Activated T-helper 17 cell treated with anti-CD3 and anti-CD28 coated beads, Interleukin-2, amount 50 U/mL, for 72 hours (primary cell): Measurements from ENCODE around the gene SDE2. TPM values are rescaled to one million over a fixed set of nuclear protein-coding genes. Genes with fewer than 3 reads are reported as not detected.

ENCODE experiments used
- ATAC-seq: fragments of 150-1000 bp; cut with Tn5 transposase; replicated peaks from 2 replicates; pipeline ENCODE4 v1.10.0; 2021; ENCODE audit warnings: mild to moderate bottlenecking, moderate library complexity
- H3K27ac Mint-ChIP-seq: one replicate; pipeline ENCODE4 v1.8.0; 2022; ENCODE audit warnings: mixed read lengths
- H3K27me3 Mint-ChIP-seq: one replicate; pipeline ENCODE4 v1.8.0; 2022; ENCODE audit warnings: mixed read lengths
- H3K36me3 Mint-ChIP-seq: one replicate; pipeline ENCODE4 v1.8.0; 2022; ENCODE audit warnings: low read depth, mild to moderate bottlenecking, mixed read lengths
- H3K4me1 Mint-ChIP-seq: one replicate; pipeline ENCODE4 v1.8.0; 2022; ENCODE audit warnings: mixed read lengths
- H3K4me3 Mint-ChIP-seq: one replicate; pipeline ENCODE4 v1.8.0; 2022; ENCODE audit warnings: mild to moderate bottlenecking, mixed read lengths
- H3K9me3 Mint-ChIP-seq: one replicate; pipeline ENCODE4 v1.8.0; 2022; ENCODE audit warnings: mixed read lengths
- total RNA-seq, 2 donors: library from RNA; stranded (reverse); gene quantifications; one replicate each; pipeline ENCODE4 v1.2.3, GENCODE V29; 2022

Gene SDE2
- total RNA-seq: 10 to 100 TPM; 16.1 to 18.0 TPM

DNA sequence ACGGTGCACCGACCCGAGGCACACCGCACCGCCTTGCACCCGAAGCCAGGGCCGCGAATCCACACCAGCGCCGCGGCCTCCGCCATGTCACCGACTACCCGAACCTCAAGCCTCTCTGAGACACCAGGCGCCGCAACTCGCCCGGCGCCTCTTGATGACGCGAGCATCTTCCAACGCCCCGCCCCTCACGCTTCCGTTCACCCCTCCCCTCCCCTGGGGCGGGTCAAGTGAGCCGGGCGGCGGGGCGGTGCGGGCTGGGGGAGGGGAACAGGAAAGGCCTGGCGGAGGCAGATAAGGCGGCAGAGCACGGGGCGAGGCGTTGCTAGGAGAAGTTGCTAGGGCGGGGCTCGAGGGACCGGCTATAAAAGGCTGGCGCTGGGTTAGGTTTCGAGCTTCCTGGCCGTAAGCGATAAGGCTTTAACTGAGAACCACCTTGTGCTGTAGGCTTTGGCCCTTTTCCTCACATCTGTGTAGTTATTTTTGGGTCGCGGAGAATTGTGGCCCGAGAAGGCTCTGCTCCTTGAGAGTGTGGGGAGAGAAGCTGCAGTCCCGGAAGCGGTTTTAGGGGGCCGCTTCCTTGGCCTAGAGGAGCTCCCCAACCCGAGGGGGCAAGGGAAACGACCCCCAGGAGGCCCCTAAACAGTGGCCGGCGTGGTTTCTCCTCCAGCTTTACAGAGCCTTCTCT, at the start of gene SDE2:
Gene SDE2 (minus strand): TSS at position 117 of the 685 bp plus-strand sequence. CDS start 31 bp downstream, at position 86.
- Mint-ChIP-seq H3K9me3 (no peaks in the 10 kb centered on the region), H3K27me3 (no peaks in the 10 kb centered on the region), H3K4me3 (peak within 1 kb of the TSS; percentile 94), H3K36me3 (peaks cover 49% of the 10 kb centered on the region), H3K27ac (peak within 1 kb of the TSS; percentile 98), H3K4me1 (peaks cover 43% of the 10 kb centered on the region)
- peak; percentile 96 for ATAC-seq

DNA sequence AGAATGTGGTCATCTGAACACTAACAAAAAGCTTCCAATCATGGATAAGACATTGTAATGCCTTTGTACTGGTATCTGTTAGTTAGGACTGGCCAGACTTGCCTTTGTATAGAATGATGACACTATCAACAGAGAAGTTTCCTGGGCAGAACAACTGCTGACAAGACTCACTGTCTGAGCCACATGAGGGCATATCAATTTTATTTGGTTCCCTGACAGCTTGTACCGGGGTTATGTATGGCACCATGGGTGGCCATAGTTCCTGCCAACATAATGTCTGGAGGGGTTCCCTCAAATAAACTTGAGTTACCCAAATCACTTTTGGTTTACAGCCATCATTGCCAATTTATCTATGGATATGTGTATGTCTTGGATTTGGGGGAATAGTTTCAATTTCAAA, 49.7 kb upstream of the SDE2 start:
- no peak for ATAC-seq
- H3K27me3 Mint-ChIP-seq: no peaks in the 10 kb centered on the region
- no peak overlapping the region for H3K4me3 Mint-ChIP-seq
- no peaks in the 10 kb centered on the region for H3K4me1 Mint-ChIP-seq
- no peaks in the 10 kb centered on the region for H3K36me3 Mint-ChIP-seq
- H3K27ac Mint-ChIP-seq: no peak overlapping the region
- H3K9me3 Mint-ChIP-seq: no peaks in the 10 kb centered on the region

DNA sequence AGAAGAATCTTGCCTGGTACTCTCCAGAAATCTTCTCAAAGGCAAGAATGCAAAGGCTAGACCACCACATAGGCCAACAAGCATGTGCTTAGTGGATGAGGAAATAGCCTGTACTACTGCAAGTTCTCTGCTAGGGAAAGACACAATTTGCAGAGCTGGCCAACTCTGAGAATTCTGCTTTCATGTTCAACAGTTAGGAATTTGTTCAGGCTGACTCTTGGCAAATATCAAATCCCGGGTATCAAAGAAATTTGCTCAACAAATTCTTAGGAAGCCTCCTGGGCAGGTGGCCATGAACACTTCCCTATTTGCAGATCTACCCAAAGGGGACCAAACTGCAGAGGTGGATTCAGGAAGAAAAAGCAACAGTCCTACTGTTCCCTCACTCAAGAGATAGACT, 48.4 kb upstream of the SDE2 start:
- Mint-ChIP-seq H3K4me1 (no peaks in the 10 kb centered on the region), H3K27ac (no peak overlapping the region)
- no peak for ATAC-seq

DNA sequence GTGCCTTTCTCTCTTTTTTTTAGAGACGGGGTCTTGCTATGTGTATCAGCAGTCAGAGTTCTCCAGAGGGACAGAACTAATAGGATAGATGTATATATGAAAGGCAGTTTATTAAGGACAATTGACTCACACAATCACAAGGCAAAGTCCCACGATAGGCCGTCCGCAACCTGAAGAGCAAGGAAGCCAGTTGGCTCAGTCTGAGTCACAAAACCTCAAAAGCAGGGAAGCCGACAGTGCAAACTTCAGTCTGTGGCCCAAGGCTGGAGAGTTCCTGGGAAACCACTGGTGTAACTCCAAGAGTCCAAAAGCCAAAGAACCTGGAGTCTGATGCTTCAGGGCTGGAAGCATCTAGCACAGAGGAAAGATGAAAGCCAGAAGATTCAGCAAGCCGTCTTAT, 47.1 kb upstream of the SDE2 start:
- H3K4me3 Mint-ChIP-seq: no peak overlapping the region

More for the DNA sequence above, 48.4 kb upstream of the SDE2 start:
- Mint-ChIP-seq H3K36me3 (no peaks in the 10 kb centered on the region), H3K27me3 (no peaks in the 10 kb centered on the region), H3K4me3 (no peak overlapping the region), H3K9me3 (no peaks in the 10 kb centered on the region)

DNA sequence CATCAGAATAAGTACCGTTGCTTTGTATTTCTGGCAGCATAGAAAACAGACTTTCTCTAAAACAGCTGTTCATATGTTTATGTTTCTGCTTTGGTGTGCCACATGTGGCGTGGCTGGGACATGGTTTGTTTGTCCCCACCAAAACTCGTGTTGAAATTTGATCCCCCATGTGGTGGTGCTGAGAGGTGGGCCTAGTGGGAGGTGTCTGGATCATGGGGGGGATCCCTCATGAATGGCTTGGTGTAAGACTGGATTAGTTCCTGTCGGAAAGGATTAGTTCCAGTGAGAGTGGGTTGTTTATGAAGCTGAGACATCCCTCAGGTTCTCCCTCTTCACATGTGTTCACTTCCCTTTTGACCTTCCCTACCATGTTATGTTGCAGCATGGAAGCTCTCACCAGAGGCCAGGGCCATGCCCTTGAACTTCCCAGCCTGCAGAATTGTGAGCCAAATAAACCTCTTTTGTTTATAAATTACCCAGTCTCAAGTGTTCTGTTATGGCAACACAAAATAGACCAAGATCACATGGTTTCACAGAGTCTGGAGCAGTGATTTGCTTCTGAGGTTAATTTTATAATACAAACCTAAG, 45.5 kb upstream of the SDE2 start:
- Mint-ChIP-seq H3K36me3 (no peaks in the 10 kb centered on the region), H3K27me3 (no peaks in the 10 kb centered on the region), H3K9me3 (no peaks in the 10 kb centered on the region), H3K4me1 (no peaks in the 10 kb centered on the region), H3K27ac (no peak overlapping the region), H3K4me3 (no peak overlapping the region)
- no peak for ATAC-seq

More for the DNA sequence above, 47.1 kb upstream of the SDE2 start:
- H3K27ac Mint-ChIP-seq: no peak overlapping the region
- no peaks in the 10 kb centered on the region for H3K9me3 Mint-ChIP-seq
- H3K4me1 Mint-ChIP-seq: no peaks in the 10 kb centered on the region
- H3K27me3 Mint-ChIP-seq: no peaks in the 10 kb centered on the region
- ATAC-seq: no peak
- H3K36me3 Mint-ChIP-seq: no peaks in the 10 kb centered on the region

DNA sequence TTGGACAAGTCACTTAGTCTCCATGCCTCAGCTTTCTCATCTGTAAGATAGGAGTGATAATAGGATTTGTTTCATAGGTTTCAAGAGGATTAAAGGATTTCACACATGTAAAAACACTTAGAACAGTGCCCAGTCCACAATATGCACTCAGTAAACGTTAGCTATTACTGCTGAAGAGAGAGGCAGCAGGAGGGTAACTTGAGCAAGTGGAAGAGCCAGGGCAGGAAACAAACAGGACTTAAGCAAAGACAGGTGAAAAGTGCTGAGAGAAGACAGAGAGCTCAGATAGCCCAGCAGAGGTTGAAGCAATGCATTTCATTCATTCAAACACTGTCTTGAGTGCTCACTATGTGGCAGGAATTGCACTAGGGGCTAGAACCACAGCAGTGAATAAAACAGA, 42.3 kb upstream of the SDE2 start:
- Mint-ChIP-seq H3K4me3 (no peak overlapping the region), H3K27ac (no peak overlapping the region), H3K4me1 (no peaks in the 10 kb centered on the region), H3K9me3 (no peaks in the 10 kb centered on the region), H3K36me3 (no peaks in the 10 kb centered on the region), H3K27me3 (no peaks in the 10 kb centered on the region)
- no peak for ATAC-seq

DNA sequence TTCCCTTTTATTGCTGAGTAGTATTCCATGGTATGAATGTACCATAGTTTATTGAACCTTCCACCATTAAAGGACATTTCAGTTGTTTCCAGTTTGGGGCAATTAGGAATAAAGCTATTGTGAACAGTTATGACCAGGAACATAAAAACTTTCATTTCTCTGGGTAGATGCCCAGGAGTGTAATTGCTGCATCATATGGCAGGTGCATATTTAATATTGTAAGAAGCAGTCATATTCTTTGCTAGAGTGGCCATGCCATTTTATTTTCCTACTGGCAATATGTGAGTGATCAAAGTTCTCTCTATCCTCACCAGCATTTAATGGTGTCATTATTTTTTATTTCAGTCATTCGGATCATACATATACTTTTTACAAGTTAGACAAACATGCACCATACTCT, 39.5 kb upstream of the SDE2 start:
- Mint-ChIP-seq H3K4me3 (no peak overlapping the region), H3K27me3 (no peaks in the 10 kb centered on the region), H3K36me3 (no peaks in the 10 kb centered on the region), H3K4me1 (no peaks in the 10 kb centered on the region), H3K9me3 (no peaks in the 10 kb centered on the region), H3K27ac (no peak overlapping the region)
- ATAC-seq: no peak

DNA sequence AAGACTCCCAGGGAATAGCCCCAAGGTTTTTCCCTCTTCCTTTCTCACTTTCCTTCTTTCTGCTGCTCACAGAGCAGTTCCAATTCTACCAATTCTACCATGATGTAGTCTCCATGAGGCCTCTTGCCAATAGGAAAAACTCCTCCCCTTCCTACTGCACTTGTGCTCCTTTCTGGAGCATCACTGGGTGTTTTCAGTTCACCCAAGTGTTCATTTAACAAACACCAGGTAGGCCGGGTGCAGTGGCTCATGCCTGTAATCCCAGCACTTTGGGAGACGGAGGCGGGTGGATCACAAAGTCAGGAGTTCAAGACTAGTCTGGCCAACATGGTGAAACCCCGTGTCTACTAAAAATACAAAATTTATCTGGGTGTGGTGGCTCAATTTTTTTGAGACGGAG, 36.8 kb upstream of the SDE2 start:
- no peak overlapping the region for H3K4me3 Mint-ChIP-seq
- no peaks in the 10 kb centered on the region for H3K36me3 Mint-ChIP-seq
- no peaks in the 10 kb centered on the region for H3K27me3 Mint-ChIP-seq
- no peak for ATAC-seq
- no peaks in the 10 kb centered on the region for H3K4me1 Mint-ChIP-seq
- no peaks in the 10 kb centered on the region for H3K9me3 Mint-ChIP-seq
- no peak overlapping the region for H3K27ac Mint-ChIP-seq

DNA sequence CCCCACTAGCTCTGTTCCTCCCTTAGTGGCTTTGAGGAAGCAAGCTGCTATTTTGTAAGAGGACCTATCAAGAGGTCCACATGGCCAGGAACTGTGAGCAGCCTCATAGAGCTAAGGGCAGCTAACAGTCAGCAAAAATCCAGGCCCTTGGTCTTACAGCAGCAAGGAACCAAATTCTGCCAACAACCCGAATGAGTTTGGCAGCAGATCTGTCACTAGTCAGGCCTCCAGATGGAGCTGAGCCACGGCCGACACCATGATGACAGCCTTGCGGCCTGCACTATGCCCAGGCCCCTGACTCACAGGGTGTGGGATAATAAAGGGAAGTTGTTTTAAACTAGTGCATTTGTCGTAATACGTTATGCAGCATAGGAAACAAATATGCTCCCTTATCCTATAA, 35.3 kb upstream of the SDE2 start:
- no peak overlapping the region for H3K4me3 Mint-ChIP-seq
- no peaks in the 10 kb centered on the region for H3K27me3 Mint-ChIP-seq
- ATAC-seq: no peak
- no peaks in the 10 kb centered on the region for H3K9me3 Mint-ChIP-seq
- no peaks in the 10 kb centered on the region for H3K36me3 Mint-ChIP-seq
- no peak overlapping the region for H3K27ac Mint-ChIP-seq
- no peaks in the 10 kb centered on the region for H3K4me1 Mint-ChIP-seq

DNA sequence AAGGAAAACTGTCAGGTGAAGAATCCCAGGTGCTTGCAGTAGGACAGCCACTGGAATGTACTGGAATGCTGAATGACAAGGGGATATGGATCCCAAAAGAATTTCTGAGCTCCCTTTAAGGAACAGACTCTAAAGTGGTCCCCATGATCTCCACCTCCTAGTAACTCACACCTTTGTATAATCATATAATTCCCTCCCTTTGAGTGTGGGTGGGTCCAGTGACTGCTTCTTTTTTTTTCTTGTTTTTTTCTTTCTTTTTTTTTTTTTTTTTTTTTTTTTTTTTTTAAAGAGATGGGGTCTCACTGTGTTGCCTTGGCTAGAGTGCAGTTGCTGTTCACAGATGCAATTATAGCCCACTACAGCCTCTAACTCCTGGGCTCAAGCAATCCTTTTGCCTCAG, 34.8 kb upstream of the SDE2 start:
- Mint-ChIP-seq H3K9me3 (no peaks in the 10 kb centered on the region), H3K36me3 (no peaks in the 10 kb centered on the region), H3K27ac (no peak overlapping the region), H3K27me3 (no peaks in the 10 kb centered on the region), H3K4me3 (no peak overlapping the region), H3K4me1 (no peaks in the 10 kb centered on the region)
- ATAC-seq: no peak

DNA sequence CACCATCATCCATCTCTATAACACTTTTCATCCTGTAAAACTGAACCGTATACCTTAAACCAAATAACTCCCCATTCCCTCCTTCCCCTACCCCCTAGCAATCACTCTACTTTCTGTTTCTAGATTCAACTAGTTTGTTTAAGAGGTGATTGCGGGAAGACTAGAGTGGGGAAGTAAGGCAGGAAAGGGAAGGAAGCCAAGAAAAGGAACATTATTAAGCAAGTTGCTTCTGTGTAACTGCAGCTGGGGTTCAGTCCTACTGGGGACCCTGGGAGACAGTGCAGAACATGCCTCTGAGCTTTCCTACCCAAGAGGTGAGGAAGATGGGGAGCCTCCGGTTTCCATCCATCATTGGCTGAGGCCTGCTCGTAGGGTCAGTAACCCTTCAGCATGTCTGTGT, 34.4 kb upstream of the SDE2 start:
- H3K36me3 Mint-ChIP-seq: no peaks in the 10 kb centered on the region

DNA sequence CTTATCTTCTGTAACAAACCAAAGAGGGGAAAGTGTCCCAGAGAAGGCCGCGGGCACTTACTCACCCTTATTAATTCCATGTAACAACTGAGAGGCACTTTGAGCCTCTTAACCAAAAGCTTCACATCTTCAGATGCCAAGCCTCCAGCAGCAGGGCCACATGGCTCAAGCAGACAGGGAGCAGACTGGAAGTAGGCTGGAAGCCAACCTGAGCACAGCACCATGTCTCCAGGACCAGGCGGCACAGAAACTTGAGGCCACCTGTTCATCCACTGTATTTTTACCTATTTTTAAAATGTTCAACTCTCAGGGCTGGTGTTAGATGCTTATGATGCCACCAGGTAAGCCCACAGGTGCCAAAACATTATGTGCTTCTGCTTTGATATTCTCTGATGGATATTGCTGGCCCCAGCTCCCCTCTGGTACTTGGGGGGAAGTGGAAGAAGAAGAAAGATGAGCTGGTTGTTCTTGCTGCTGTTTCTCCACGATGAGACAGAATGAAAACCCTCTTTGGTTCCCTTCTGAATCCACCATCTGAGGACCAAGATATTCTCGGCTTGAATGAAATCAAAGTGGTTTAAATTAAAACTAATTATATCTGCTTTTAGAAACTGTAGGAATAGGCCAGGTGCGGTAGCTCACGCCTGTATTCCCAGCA, 30.6 kb upstream of the SDE2 start:
- no peaks in the 10 kb centered on the region for H3K27me3 Mint-ChIP-seq
- H3K27ac Mint-ChIP-seq: no peak overlapping the region
- H3K4me3 Mint-ChIP-seq: no peak overlapping the region
- no peak for ATAC-seq
- no peaks in the 10 kb centered on the region for H3K36me3 Mint-ChIP-seq
- no peaks in the 10 kb centered on the region for H3K4me1 Mint-ChIP-seq
- H3K9me3 Mint-ChIP-seq: no peaks in the 10 kb centered on the region

More for the DNA sequence above, 34.4 kb upstream of the SDE2 start:
- Mint-ChIP-seq H3K4me3 (no peak overlapping the region), H3K4me1 (no peaks in the 10 kb centered on the region), H3K9me3 (no peaks in the 10 kb centered on the region), H3K27ac (no peak overlapping the region), H3K27me3 (no peaks in the 10 kb centered on the region)
- ATAC-seq: no peak

DNA sequence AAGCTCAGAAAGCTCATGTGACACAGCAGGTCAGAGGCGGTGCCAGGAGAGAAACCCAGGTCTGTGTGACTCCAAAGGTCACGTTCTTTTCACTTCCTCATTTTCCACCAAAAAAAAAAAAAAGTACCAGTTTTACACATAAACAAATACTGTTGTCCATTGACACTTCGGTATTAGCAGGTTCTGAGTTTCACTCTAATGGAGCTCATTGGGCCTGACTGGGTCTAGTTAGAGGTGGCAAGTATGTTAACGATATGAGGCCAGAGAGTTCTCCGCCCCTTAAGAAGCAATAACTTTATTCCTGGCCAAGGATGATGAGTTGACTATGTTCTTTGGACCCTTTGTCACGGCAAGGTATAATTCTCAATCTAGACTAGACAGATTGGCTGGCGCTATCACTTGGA, 30.0 kb upstream of the SDE2 start:
- H3K27ac Mint-ChIP-seq: no peak overlapping the region
- H3K36me3 Mint-ChIP-seq: no peaks in the 10 kb centered on the region
- H3K27me3 Mint-ChIP-seq: no peaks in the 10 kb centered on the region
- no peak overlapping the region for H3K4me3 Mint-ChIP-seq
- H3K9me3 Mint-ChIP-seq: no peaks in the 10 kb centered on the region
- H3K4me1 Mint-ChIP-seq: no peaks in the 10 kb centered on the region
- no peak for ATAC-seq

DNA sequence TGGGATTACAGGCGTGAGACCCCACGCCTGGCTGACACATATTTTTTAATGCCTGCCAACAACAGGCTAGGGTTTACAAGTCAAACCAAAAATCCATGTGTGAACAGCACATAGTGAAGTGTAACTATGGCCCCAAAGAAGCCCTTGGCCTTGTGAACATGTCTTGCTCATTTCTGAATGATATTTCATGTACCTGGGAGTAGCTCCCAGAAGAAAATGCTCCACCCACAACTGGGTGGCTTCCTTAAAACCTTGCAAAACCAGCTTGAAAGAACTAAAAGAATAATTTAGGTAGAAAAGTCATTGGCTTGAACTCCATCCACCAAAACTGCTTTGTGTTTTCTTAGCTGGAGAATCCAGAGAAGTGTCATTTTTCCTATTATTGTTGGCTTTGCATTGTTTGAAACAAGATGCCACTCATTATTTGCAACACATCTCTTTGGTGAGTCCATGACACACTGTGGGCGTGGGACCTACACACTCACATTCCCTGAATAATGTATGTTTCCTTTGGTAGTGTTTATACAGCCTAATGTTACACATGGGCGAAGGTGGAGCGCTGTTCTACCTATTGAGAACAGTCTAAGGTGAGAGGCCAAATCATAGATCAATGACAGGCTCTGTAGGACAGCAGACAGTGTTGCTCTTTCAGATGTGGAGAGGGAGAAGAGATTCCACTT, 28.5 kb upstream of the SDE2 start:
- no peak for ATAC-seq
- H3K27me3 Mint-ChIP-seq: no peaks in the 10 kb centered on the region
- H3K9me3 Mint-ChIP-seq: no peaks in the 10 kb centered on the region
- H3K36me3 Mint-ChIP-seq: no peaks in the 10 kb centered on the region
- no peaks in the 10 kb centered on the region for H3K4me1 Mint-ChIP-seq
- H3K27ac Mint-ChIP-seq: no peak overlapping the region
- no peak overlapping the region for H3K4me3 Mint-ChIP-seq

DNA sequence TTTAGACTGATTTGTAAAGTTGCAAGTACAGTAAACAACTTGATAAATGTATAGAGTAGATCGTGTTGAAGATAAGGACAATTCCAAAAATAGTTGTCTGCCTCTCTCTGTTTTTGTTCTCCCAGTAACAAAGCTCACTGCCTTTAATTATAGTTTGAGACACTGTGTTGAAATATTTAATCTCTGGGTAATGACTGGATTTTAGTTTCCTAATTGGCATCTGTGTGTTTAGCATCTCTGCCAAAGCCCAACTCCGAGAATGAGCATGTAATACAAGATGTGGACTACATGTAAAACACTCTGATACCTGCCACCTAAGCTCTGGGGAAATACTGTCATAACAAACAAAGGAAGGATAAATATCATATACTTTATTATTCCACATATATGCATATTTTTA, 27.7 kb upstream of the SDE2 start:
- Mint-ChIP-seq H3K27ac (no peak overlapping the region), H3K4me3 (no peak overlapping the region), H3K27me3 (peaks cover 3% of the 10 kb centered on the region), H3K36me3 (no peaks in the 10 kb centered on the region), H3K4me1 (no peaks in the 10 kb centered on the region), H3K9me3 (no peaks in the 10 kb centered on the region)
- ATAC-seq: no peak
